ENCODE results near the gene RAB31.

The RAB31 gene

DNA sequence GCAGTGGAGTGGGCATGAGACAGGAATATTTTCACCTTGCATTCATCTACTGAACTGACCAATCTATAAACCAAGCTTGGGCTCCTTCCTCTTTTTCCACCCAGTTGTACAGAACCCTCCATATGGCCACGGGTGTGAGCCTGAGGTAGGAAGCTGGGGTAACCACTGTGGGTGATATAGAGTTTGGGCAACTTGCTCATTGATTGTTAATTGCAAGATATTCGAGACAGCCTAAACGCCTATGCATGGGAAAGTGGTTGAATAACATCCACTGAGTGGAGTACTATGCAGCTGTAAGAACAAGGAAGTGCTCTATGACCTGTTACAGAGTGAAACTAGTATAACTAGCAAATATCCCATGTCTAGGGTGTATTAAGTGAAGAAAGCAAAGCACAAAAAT, 198.4 kb downstream of the RAB31 start:
- H3K9me3 Mint-ChIP-seq: no peaks in the 10 kb centered on the region
- no peak overlapping the region for H3K27ac Mint-ChIP-seq
- H3K27me3 Mint-ChIP-seq: peaks cover 27% of the 10 kb centered on the region
- no peak for DNase-seq
- no peak overlapping the region for H3K4me3 Mint-ChIP-seq
- H3K36me3 Mint-ChIP-seq (ENCODE audit: low read depth): no peaks in the 10 kb centered on the region
- H3K4me1 Mint-ChIP-seq (ENCODE audit: low read depth): no peaks in the 10 kb centered on the region

DNA sequence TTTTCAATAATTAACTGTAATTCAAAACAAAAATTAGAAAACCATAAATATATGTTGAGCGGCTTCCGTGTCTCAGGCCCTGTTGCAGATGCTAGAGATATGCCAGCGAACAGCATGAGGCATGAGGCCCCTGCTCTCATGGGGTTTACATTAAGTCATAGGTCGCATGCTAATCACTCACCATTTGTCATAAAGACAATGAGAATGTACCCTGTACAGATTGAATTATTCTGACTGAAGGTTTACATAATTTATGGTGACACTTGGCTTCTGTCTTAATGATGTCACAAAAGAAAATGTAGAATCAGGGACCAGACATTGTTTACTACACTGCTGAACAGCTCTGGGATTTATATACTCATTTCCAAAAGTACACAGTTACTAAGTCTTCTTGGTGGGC, 199.8 kb downstream of the RAB31 start:
- Mint-ChIP-seq H3K36me3 (ENCODE audit: low read depth) (no peaks in the 10 kb centered on the region), H3K4me1 (ENCODE audit: low read depth) (peaks cover 2% of the 10 kb centered on the region), H3K27me3 (peaks cover 25% of the 10 kb centered on the region), H3K27ac (no peak overlapping the region), H3K4me3 (no peak overlapping the region), H3K9me3 (no peaks in the 10 kb centered on the region)
- DNase-seq: no peak

DNA sequence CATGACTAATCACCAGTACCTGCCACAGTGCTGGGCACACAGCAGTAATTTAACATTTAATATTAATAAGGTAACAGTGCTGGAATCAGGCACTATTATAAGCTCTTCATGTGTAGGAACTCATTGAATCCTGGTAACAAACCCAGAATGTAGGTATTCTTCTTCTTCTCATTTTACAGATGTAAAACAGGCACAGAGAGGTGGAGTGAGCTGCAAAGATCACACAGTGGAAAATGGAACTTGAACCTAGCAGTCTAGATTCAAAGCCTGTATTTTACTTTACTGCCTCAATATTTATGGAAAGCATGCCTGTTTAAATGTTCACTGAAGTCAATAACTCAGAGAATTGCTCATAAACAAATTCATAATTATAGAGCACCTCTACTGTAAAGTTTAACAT, 202.0 kb downstream of the RAB31 start:
- Mint-ChIP-seq H3K4me1 (ENCODE audit: low read depth) (peaks cover 8% of the 10 kb centered on the region), H3K27ac (no peak overlapping the region), H3K4me3 (no peak overlapping the region), H3K36me3 (ENCODE audit: low read depth) (peaks cover 2% of the 10 kb centered on the region), H3K27me3 (peaks cover 13% of the 10 kb centered on the region), H3K9me3 (no peaks in the 10 kb centered on the region)
- no peak for DNase-seq

DNA sequence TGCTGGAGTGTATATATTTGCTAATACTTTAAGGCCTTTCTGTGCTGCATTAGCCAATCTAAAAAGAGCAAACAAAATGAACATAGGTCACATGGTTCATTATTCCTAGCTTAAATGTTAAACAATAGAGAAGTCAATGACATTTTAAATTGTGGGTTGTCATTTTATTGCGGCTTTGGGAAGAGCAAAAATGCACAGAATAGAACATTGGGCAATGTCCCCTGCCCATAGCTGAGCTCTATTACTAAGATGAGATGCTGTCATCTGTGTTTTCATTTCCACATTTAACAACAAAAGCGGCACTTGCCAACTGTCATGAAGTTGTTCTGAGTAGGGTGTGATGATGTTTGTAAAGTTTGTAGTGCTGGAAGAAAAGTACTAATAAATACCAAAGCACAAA, 202.6 kb downstream of the RAB31 start:
- H3K27me3 Mint-ChIP-seq: peaks cover 7% of the 10 kb centered on the region
- H3K9me3 Mint-ChIP-seq: no peaks in the 10 kb centered on the region
- H3K27ac Mint-ChIP-seq: no peak overlapping the region
- peaks cover 8% of the 10 kb centered on the region for H3K36me3 Mint-ChIP-seq (ENCODE audit: low read depth)
- H3K4me3 Mint-ChIP-seq: no peak overlapping the region
- DNase-seq: no peak
- peaks cover 14% of the 10 kb centered on the region for H3K4me1 Mint-ChIP-seq (ENCODE audit: low read depth)

DNA sequence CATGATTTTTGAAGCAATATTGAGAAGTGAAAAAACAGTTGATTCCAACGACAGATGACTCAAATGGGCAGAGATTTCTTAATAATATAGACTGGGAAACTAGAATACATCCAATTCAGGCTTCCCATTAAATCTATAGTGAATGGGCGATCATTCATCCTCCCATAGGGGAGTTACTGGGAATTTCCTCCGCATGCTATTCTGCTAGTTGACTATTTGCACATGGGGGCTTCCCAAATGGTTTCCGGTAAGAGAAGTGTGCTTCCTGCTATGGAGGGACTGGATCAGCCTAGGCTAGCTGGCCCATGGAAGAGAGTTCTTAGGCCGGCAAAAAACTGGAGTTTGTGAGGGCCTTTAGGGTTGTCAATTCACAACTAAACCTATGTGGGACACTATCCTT, 203.1 kb downstream of the RAB31 start:
- H3K4me1 Mint-ChIP-seq (ENCODE audit: low read depth): peaks cover 19% of the 10 kb centered on the region
- peaks cover 2% of the 10 kb centered on the region for H3K27me3 Mint-ChIP-seq
- H3K9me3 Mint-ChIP-seq: no peaks in the 10 kb centered on the region
- H3K36me3 Mint-ChIP-seq (ENCODE audit: low read depth): peaks cover 11% of the 10 kb centered on the region
- no peak overlapping the region for H3K27ac Mint-ChIP-seq
- no peak for DNase-seq
- H3K4me3 Mint-ChIP-seq: no peak overlapping the region
